Stimulated activated CD4-positive, alpha-beta T cell treated with anti-CD3 and anti-CD28 coated beads, Interleukin-15, amount 100 ng/mL, for 48 hours (primary cell): ENCODE data around the gene ASB13.

ENCODE experiments used
- DNase-seq, 2 donors: peaks; one replicate each; pipeline ENCODE4 v3.0.0-alpha.2; 2020; ENCODE audit warnings: low read depth in 2 of 2

The ASB13 gene

GRCh38 chr10:5589661-5590511 lies 76.5 kb downstream of the ASB13 start:
- DNase-seq: no peak

DNA sequence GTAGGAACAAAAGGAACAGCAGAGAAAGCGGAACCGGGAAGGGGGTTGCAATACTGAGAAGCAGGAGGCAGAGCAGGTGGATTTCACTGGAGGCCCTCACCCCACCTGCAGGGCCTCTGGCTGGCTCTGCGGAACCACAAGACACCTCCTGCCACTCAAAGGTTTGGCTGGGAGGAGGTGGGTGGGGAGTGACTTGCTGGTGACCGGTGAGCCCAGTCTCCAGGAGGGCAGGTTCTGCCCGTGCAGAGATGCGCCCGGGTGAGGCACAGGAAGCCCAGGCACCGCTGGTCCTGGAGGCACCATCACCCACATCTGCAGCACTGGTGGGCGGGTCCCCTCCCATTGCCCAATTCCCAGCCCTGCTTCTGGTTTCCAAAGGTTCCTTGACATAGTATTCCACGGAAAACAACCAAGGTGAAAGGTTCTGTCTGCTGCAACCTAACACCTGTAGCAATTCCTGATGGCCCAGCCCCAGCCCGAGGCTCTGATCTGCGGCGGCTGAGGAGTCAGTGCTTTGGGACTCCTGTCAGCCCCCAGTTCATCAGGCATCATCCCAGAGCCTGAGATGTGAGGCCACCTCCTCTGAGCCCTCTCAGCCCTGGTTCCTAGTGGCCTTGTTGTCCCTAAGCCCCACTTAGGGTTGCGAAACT lies 77.3 kb downstream of the ASB13 start:
- DNase-seq: no peak
